ENCODE measurements around the gene MUC22. TPM values are rescaled to one million over a fixed set of nuclear protein-coding genes. Genes with fewer than 3 reads are reported as not detected.

MUC22 gene
- polyA plus RNA-seq, 1 donor (not counting 4 experiments of a cell fraction or from before 2014, with no cell fraction given) = not detected

- Histone ChIP-seq H3K27me3 (ENCODE audit: control insufficient read depth, extremely low read depth, insufficient read depth, low read length) (no peaks in the 10 kb centered on the region), H3K27ac (ENCODE audit: control insufficient read depth, insufficient read depth, low read length) (no peak overlapping the region), H3K36me3 (ENCODE audit: control insufficient read depth in 2 of 2, extremely low read depth in 1 of 2, insufficient read depth in 2 of 2, low read length in 2 of 2) (no peaks in the 10 kb centered on the region), H3K4me2 (ENCODE audit: control insufficient read depth, extremely low read depth, insufficient read depth, low read depth, low read length) (no peak overlapping the region), H3K9ac (ENCODE audit: control insufficient read depth, extremely low read depth, insufficient read depth, low read length) (no peak overlapping the region), H3K9me1 (ENCODE audit: control insufficient read depth, extremely low read depth, insufficient read depth, low read length) (no peaks in the 10 kb centered on the region), H3K4me1 (ENCODE audit: control insufficient read depth, extremely low read depth, insufficient read depth, low read length) (peaks cover 14% of the 10 kb centered on the region), H4K20me1 (ENCODE audit: control insufficient read depth, extremely low read depth, insufficient read depth, low read length) (no peaks in the 10 kb centered on the region), H3K4me3 (ENCODE audit: control insufficient read depth in 2 of 3, extremely low read depth in 1 of 3, insufficient read depth in 2 of 3, low read depth in 1 of 3, low read length in 3 of 3) (no peak overlapping the region), H3K9me3 (ENCODE audit: control insufficient read depth, low read depth, low read length) (no peaks in the 10 kb centered on the region), H2AFZ (ENCODE audit: control insufficient read depth, low read length) (no peak overlapping the region), H3K79me2 (ENCODE audit: control insufficient read depth, insufficient read depth, low read length) (no peaks in the 10 kb centered on the region)
- FAIRE-seq (no peak), DNase-seq (ENCODE audit: low read depth, low spot score) (no peak)
- dilution Hi-C loops (cut with MboI; ENCODE audit: extremely low pct_ligation_motif_present, low sequenced_read_pairs) = no loop called here
- TF ChIP-seq EZH2 (IDR thresholded peaks at IDR 0.05; ENCODE audit: low read length) (no peak), CTCF (optimal IDR thresholded peaks at IDR 0.05 in 1 of 3, IDR thresholded peaks at IDR 0.05 in 1 of 3, conservative IDR thresholded peaks at IDR 0.05 in 1 of 3; ENCODE audit: extremely low read depth in 1 of 3, insufficient read depth in 2 of 3, low read length in 3 of 3) (no peak)
These were observed 5.5 kb upstream of the MUC22 start for GRCh38 chr6:31004794-31005193.

- no peak for FAIRE-seq
- Histone ChIP-seq H3K4me2 (ENCODE audit: control insufficient read depth, extremely low read depth, insufficient read depth, low read depth, low read length) (no peak overlapping the region), H3K9me3 (ENCODE audit: control insufficient read depth, low read depth, low read length) (no peaks in the 10 kb centered on the region)
These were observed 4.8 kb upstream of the MUC22 start for GRCh38 chr6:31005249-31006020.

More at GRCh38 chr6:31005249-31006020, 4.8 kb upstream of the MUC22 start:
- Histone ChIP-seq H3K36me3 (ENCODE audit: control insufficient read depth in 2 of 2, extremely low read depth in 1 of 2, insufficient read depth in 2 of 2, low read length in 2 of 2) (no peaks in the 10 kb centered on the region), H3K4me1 (ENCODE audit: control insufficient read depth, extremely low read depth, insufficient read depth, low read length) (peaks cover 17% of the 10 kb centered on the region), H3K27ac (ENCODE audit: control insufficient read depth, insufficient read depth, low read length) (no peak overlapping the region), H4K20me1 (ENCODE audit: control insufficient read depth, extremely low read depth, insufficient read depth, low read length) (no peaks in the 10 kb centered on the region), H3K9ac (ENCODE audit: control insufficient read depth, extremely low read depth, insufficient read depth, low read length) (no peak overlapping the region), H3K27me3 (ENCODE audit: control insufficient read depth, extremely low read depth, insufficient read depth, low read length) (no peaks in the 10 kb centered on the region), H3K4me3 (ENCODE audit: control insufficient read depth in 2 of 3, extremely low read depth in 1 of 3, insufficient read depth in 2 of 3, low read depth in 1 of 3, low read length in 3 of 3) (no peak overlapping the region), H3K79me2 (ENCODE audit: control insufficient read depth, insufficient read depth, low read length) (no peaks in the 10 kb centered on the region), H2AFZ (ENCODE audit: control insufficient read depth, low read length) (no peak overlapping the region), H3K9me1 (ENCODE audit: control insufficient read depth, extremely low read depth, insufficient read depth, low read length) (no peaks in the 10 kb centered on the region)
- no peak for DNase-seq (ENCODE audit: low read depth, low spot score)
- dilution Hi-C loops (cut with MboI; ENCODE audit: extremely low pct_ligation_motif_present, low sequenced_read_pairs) = no loop called here
- no peak for TF ChIP-seq CTCF (optimal IDR thresholded peaks at IDR 0.05 in 1 of 3, IDR thresholded peaks at IDR 0.05 in 1 of 3, conservative IDR thresholded peaks at IDR 0.05 in 1 of 3; ENCODE audit: extremely low read depth in 1 of 3, insufficient read depth in 2 of 3, low read length in 3 of 3)
- TF ChIP-seq EZH2 (IDR thresholded peaks at IDR 0.05; ENCODE audit: low read length) = no peak

All from keratinocyte (primary cell).